Psoas muscle (tissue), 8 donors: Measurements from ENCODE around the gene TNIP2. TPM values are rescaled to one million over a fixed set of nuclear protein-coding genes. Genes with fewer than 3 reads are reported as not detected.

Experiments used
- ATAC-seq, 4 donors: fragments of 200-7000 bp; cut with Tn5 transposase; one replicate each; pipeline ENCODE4 v1.9.1; 2020; ENCODE audit warnings: moderate library complexity in 3 of 4, mild to moderate bottlenecking in 2 of 4
- DNase-seq, 2 donors: peaks; one replicate each; pipeline ENCODE4 v3.0.0-alpha.2; 2020
- H3K27ac ChIP-seq: fragments of 200-600 bp; one replicate; pipeline ENCODE4 v1.8.0; 2022
- H3K27me3 ChIP-seq, 3 donors: fragments of 200-600 bp in 1 of 3; one replicate each; pipeline versions ENCODE4 v1.6.1 to v1.8.0; 2013 to 2022; ENCODE audit warnings: low read length in 2 of 3, mild to moderate bottlenecking in 2 of 3, moderate library complexity in 1 of 3; ENCODE audit not compliant: insufficient read depth in 3 of 3
- H3K36me3 ChIP-seq, 2 donors: fragments of 200-600 bp in 1 of 2; one replicate each; pipeline versions ENCODE4 v1.6.1 to v1.8.0; 2013 to 2022; ENCODE audit warnings: low read depth in 1 of 2, mild to moderate bottlenecking in 1 of 2, moderate library complexity in 1 of 2; ENCODE audit not compliant: insufficient read depth in 1 of 2
- H3K4me1 ChIP-seq: fragments of 200-600 bp; one replicate; pipeline ENCODE4 v1.8.0; 2022
- H3K4me3 ChIP-seq: fragments of 200-600 bp; one replicate; pipeline ENCODE4 v1.8.0; 2022; ENCODE audit warnings: mild to moderate bottlenecking
- H3K9me3 ChIP-seq: fragments of 200-600 bp; one replicate; pipeline ENCODE4 v1.8.0; 2022
- CTCF ChIP-seq: fragments of 200-600 bp; IDR thresholded peaks from one replicate; pipeline ENCODE4 v1.8.0; 2022; ENCODE audit warnings: antibody characterized with exemption
- WGBS, 3 donors: extraction: QIAGEN DNeasy Blood & Tissue Kit; methylation state at CpG; one replicate each; pipeline versions ENCODE4 v1.1.6 to v1.1.7; 2013; 5-methylcytosine and 5-hydroxymethylcytosine counted together
- intact Hi-C, 2 donors: fragments of 100-400 bp; cut with DNase I; formaldehyde crosslinking; loops; one replicate each; pipeline versions ENCODE4 v1.11.0 to v1.14.2; 2022
- polyA plus RNA-seq, 3 donors: library from polyadenylated mRNA; stranded (reverse); fragments of 200-250 nt; gene quantifications; one replicate each; pipeline ENCODE4 v1.2.3, GENCODE V29; 2013
- total RNA-seq, 4 donors: library from RNA; stranded (reverse); fragmentation: NEBNext Ultra II Directional in 2 of 4; extraction: Animal tissue kit (Norgen Biotek cat#: 25700) in 2 of 4; gene quantifications; one replicate each; pipeline versions ENCODE4 v1.2.1 to v1.2.4, GENCODE V29; 2021 to 2023
- donor health status: healthy with polysubstance abuse.
- donor health status: DM: no; HTN: no; CAD: no; lungs with moderate emphysema.
- donor health status: Bipolar disorder and iron deficiency.
- donor health status: healthy.
- donor health status: DM: yes; HTN: yes; CAD: no.
- donor health status: DM: no; HTN: no; CAD: no.
- donor health status: DM: no; HTN: no; CAD: no.
- donor health status: DM: yes; HTN: yes; CAD: no.

TNIP2 gene
- total and polyA plus RNA-seq, 7 donors = 16.3 to 66.2 (median 44.6) TPM

GRCh38 chr4:2702361-2702760 lies 53.8 kb downstream of the TNIP2 start:
- H3K4me3 ChIP-seq = no peak overlapping the region
- intact Hi-C loops = no loop called here
- ATAC-seq = no peak
- no peaks in the 10 kb centered on the region for H3K27me3 ChIP-seq
- no peak overlapping the region for H3K27ac ChIP-seq
- WGBS, 3 donors = 94 to 95% (median 95%) methylated on average over 8 of the region's 8 CpGs
- H3K9me3 ChIP-seq = no peaks in the 10 kb centered on the region
- no peak for DNase-seq
- H3K4me1 ChIP-seq = no peaks in the 10 kb centered on the region
- no peak for TF ChIP-seq CTCF
- peaks cover 10 to 86% of the 10 kb centered on the region in 2 donors for H3K36me3 ChIP-seq

- no peak for TF ChIP-seq CTCF
- Histone ChIP-seq H3K4me3 (no peak overlapping the region), H3K27me3 (no peaks in the 10 kb centered on the region), H3K9me3 (no peaks in the 10 kb centered on the region), H3K36me3 (peaks cover 18 to 99% of the 10 kb centered on the region in 2 donors), H3K27ac (no peak overlapping the region), H3K4me1 (no peaks in the 10 kb centered on the region)
- no peak for DNase-seq
- intact Hi-C loops = loop anchor here in 1 of 2 donors (1.0 kb wide), 1 partner anchor 14 kb away; no protein-coding TSS in a partner anchor
- no peak for ATAC-seq
- WGBS, 3 donors = 92 to 94% (median 93%) methylated on average over 8 of the region's 8 CpGs
Measured at GRCh38 chr4:2700031-2700430, 56.1 kb downstream of the TNIP2 start.

- 83 to 92% (median 88%) methylated on average over 7 of the region's 7 CpGs for WGBS, 3 donors
- Histone ChIP-seq H3K9me3 (no peaks in the 10 kb centered on the region), H3K27ac (no peak overlapping the region), H3K27me3 (no peaks in the 10 kb centered on the region), H3K4me3 (no peak overlapping the region), H3K4me1 (no peaks in the 10 kb centered on the region), H3K36me3 (peaks cover 18 to 99% of the 10 kb centered on the region in 2 donors)
- intact Hi-C loops = no loop called here
- DNase-seq = no peak
- no peak for TF ChIP-seq CTCF
- ATAC-seq = no peak
Measured at GRCh38 chr4:2699534-2699933, 56.6 kb downstream of the TNIP2 start.

- H3K9me3 ChIP-seq = no peaks in the 10 kb centered on the region
- DNase-seq (no peak), ATAC-seq (peak in 1 of 4 donors; percentile 49)
- peaks cover 18 to 99% of the 10 kb centered on the region in 2 donors for H3K36me3 ChIP-seq
- no peaks in the 10 kb centered on the region for H3K27me3 ChIP-seq
- no peak overlapping the region for H3K4me3 ChIP-seq
- no peaks in the 10 kb centered on the region for H3K4me1 ChIP-seq
- intact Hi-C loops = no loop called here
- no peak for TF ChIP-seq CTCF
- WGBS, 3 donors = 87 to 96% (median 89%) methylated on average over 12 of the region's 12 CpGs
- H3K27ac ChIP-seq = no peak overlapping the region
Measured at GRCh38 chr4:2698951-2699505, 57.1 kb downstream of the TNIP2 start.

GRCh38 chr4:2698504-2698903 lies 57.6 kb downstream of the TNIP2 start:
- Histone ChIP-seq H3K36me3 (peaks cover 20 to 99% of the 10 kb centered on the region in 2 donors), H3K27ac (no peak overlapping the region), H3K4me1 (no peaks in the 10 kb centered on the region), H3K27me3 (no peaks in the 10 kb centered on the region), H3K9me3 (no peaks in the 10 kb centered on the region), H3K4me3 (no peak overlapping the region)
- ATAC-seq (no peak), DNase-seq (no peak)
- intact Hi-C loops = no loop called here
- TF ChIP-seq CTCF = no peak
- WGBS, 3 donors = 74 to 86% (median 83%) methylated on average over 1 of the region's 1 CpG
